ENCODE results near the gene NISCH.

DNA sequence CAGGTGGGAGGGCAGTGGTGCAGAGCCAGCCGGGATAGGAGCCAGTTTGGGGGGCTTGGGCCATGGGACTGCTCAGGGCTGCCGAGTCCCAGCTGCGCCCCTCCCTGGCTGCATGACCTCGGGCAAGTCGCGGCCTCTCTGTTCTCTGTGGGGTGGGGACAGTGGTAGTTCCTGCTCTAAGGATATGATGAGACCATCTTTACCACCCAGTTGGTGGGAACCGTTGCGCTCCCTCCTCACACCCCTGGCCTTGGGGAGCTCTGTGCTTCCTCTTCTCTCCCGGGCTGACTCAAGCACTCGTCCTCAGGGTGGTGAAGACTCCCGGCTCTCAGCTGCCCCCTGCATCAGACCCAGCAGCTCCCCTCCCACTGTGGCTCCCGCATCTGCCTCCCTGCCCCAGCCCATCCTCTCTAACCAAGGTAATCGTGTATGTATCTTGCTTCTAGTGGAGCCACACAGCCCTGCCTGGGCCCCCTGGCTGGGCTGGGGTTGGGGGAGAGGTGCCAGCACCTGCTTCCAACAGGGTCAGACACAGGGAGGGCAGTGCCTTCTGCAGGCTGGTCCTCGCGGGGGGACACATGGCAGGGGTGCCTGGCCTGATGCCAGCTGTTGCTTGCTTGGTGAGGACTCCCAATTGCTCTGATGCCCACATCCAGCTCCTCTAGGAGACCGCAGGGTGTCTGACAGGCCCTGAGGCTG is 24.6 kb downstream of the NISCH start:
- no peak for TF ChIP-seq POLR2A (IDR thresholded peaks at IDR 0.05)
- TF ChIP-seq, protein P1, sequence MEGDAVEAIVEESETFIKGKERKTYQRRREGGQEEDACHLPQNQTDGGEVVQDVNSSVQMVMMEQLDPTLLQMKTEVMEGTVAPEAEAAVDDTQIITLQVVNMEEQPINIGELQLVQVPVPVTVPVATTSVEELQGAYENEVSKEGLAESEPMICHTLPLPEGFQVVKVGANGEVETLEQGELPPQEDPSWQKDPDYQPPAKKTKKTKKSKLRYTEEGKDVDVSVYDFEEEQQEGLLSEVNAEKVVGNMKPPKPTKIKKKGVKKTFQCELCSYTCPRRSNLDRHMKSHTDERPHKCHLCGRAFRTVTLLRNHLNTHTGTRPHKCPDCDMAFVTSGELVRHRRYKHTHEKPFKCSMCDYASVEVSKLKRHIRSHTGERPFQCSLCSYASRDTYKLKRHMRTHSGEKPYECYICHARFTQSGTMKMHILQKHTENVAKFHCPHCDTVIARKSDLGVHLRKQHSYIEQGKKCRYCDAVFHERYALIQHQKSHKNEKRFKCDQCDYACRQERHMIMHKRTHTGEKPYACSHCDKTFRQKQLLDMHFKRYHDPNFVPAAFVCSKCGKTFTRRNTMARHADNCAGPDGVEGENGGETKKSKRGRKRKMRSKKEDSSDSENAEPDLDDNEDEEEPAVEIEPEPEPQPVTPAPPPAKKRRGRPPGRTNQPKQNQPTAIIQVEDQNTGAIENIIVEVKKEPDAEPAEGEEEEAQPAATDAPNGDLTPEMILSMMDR (IDR thresholded peaks at IDR 0.05), result no peak
- TF ChIP-seq EP300 (IDR thresholded peaks at IDR 0.05), result no peak

Data from ovary (tissue), 3 donors.